ENCODE data around the gene SLCO2B1. TPM values are rescaled to one million over a fixed set of nuclear protein-coding genes. Genes with fewer than 3 reads are reported as not detected.

Gene SLCO2B1
- total and polyA plus RNA-seq, 2 donors from 2014 or later: 8.9 to 117 TPM

DNA sequence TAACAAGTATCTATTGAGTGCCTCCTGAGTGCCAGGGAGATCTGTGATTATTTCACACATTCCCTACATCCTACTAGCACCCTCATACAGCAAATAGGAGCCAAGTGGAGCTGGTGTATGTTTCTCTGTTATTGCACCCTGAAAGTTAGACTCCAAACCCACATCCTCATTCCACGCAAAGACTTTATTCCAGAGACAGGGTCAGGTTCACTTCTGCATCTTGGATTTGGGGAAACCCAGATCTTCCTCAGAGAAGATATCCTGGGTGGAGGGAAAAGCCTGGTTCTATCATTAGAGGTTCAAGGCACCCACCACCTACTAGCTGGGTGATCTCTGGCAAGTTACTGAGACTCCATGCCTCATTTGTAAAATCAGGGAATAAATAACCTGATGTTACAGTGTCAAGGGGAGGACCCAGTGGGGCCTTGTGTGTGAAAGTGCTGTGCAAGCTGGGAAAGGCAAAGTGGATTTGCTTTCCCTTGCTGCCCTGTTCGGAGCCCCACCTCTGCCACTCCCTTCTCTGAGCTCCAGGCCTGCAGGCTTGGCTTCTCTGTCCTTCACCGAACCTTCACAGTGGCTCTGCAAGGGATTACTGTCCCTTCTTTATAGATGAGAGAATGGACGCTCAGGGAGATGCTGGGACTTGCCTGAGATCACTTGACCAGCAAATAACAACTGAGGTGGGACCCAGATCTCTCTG lies 991 bp upstream of the SLCO2B1 start:
- FAIRE-seq: no peak
- Histone ChIP-seq H3K36me3 (ENCODE audit: control insufficient read depth in 2 of 3, insufficient read depth in 3 of 3, low read length in 3 of 3) (no peaks in the 10 kb centered on the region), H3K4me3 (ENCODE audit: low read length in 3 of 3) (no peak overlapping the region), H3K27me3 (ENCODE audit: control insufficient read depth, insufficient read depth, low read length) (no peaks in the 10 kb centered on the region), H3K4me1 (ENCODE audit: control insufficient read depth in 2 of 3, insufficient read depth in 2 of 3, low read depth in 1 of 3, low read length in 3 of 3) (peaks cover 0 to 3% (median 0%) of the 10 kb centered on the region in 3 donors), H3K27ac (ENCODE audit: low read depth in 2 of 2, low read length in 2 of 2) (no peak overlapping the region), H3K9ac (ENCODE audit: low read length in 3 of 3) (no peak overlapping the region), H3K9me3 (ENCODE audit: control insufficient read depth in 2 of 3, insufficient read depth in 1 of 3, low read length in 3 of 3) (no peaks in the 10 kb centered on the region)
- no peak for DNase-seq
- intact Hi-C loops (cut with DNase I): loop anchor here (10.0 kb wide), 1 partner anchor 45 kb away; no protein-coding TSS in a partner anchor
- TF ChIP-seq CTCF (IDR thresholded peaks at IDR 0.05; ENCODE audit: borderline replicate concordance, extremely low read depth, insufficient read depth): no peak

DNA sequence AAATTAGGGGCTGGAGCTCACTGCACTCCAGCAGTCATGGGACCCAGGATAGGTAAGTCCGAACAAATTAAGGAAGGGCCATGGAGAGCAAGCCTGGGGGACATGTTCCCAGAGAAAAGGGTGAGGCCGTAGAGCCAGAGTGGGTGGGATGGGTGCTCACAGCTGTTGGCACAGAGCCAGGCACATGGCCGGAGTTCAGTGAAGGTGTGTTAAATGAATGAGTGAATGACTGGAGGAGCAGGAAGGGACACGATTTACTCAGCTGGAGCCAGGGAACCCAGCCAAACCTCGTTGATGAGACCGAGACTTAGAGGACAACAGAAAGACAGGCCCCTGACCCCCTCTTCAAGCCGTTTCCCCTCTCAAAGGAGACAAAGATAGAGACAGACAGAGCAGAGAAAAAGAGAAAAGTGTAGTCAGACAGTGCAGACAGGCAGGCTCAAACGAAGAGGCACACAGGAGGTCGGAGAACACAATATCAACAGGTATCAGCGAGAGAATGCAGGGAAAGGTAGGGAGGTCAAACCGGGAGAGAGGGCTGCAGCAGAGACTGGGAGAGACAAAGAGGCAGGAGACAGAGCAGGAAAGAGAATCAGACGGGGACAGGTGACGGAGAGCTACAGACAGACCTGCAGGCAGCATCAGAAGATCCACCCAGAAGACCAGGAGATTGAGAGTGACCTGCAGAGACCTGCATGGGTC lies 590 bp downstream of the SLCO2B1 start:
- H3K27me3 ChIP-seq (ENCODE audit: control insufficient read depth, insufficient read depth, low read length): no peaks in the 10 kb centered on the region
- FAIRE-seq (no peak), DNase-seq (no peak)
- H3K4me1 ChIP-seq (ENCODE audit: control insufficient read depth in 2 of 3, insufficient read depth in 2 of 3, low read depth in 1 of 3, low read length in 3 of 3): peaks cover 0 to 3% (median 0%) of the 10 kb centered on the region in 3 donors
- intact Hi-C loops (cut with DNase I): no loop called here
- no peak overlapping the region for H3K27ac ChIP-seq (ENCODE audit: low read depth in 2 of 2, low read length in 2 of 2)
- no peak for TF ChIP-seq CTCF (IDR thresholded peaks at IDR 0.05; ENCODE audit: borderline replicate concordance, extremely low read depth, insufficient read depth)
- H3K36me3 ChIP-seq (ENCODE audit: control insufficient read depth in 2 of 3, insufficient read depth in 3 of 3, low read length in 3 of 3): no peaks in the 10 kb centered on the region
- H3K9ac ChIP-seq (ENCODE audit: low read length in 3 of 3): no peak overlapping the region
- peak overlapping the region in 2 of 3 donors; percentile 32 to 46 for H3K4me3 ChIP-seq (ENCODE audit: low read length in 3 of 3)
- no peaks in the 10 kb centered on the region for H3K9me3 ChIP-seq (ENCODE audit: control insufficient read depth in 2 of 3, insufficient read depth in 1 of 3, low read length in 3 of 3)

- Histone ChIP-seq H3K4me1 (ENCODE audit: control insufficient read depth in 2 of 3, insufficient read depth in 2 of 3, low read depth in 1 of 3, low read length in 3 of 3) (peaks cover 0 to 3% (median 0%) of the 10 kb centered on the region in 3 donors), H3K9me3 (ENCODE audit: control insufficient read depth in 2 of 3, insufficient read depth in 1 of 3, low read length in 3 of 3) (no peaks in the 10 kb centered on the region), H3K9ac (ENCODE audit: low read length in 3 of 3) (peak overlapping the region in 1 of 3 donors; percentile 46), H3K27ac (ENCODE audit: low read depth in 2 of 2, low read length in 2 of 2) (peak overlapping the region in 1 of 2 donors; percentile 20), H3K4me3 (ENCODE audit: low read length in 3 of 3) (peak overlapping the region in 2 of 3 donors; percentile 32 to 46), H3K36me3 (ENCODE audit: control insufficient read depth in 2 of 3, insufficient read depth in 3 of 3, low read length in 3 of 3) (no peaks in the 10 kb centered on the region), H3K27me3 (ENCODE audit: control insufficient read depth, insufficient read depth, low read length) (no peaks in the 10 kb centered on the region)
- DNase-seq: no peak
- intact Hi-C loops (cut with DNase I): no loop called here
- no peak for FAIRE-seq
- no peak for TF ChIP-seq CTCF (IDR thresholded peaks at IDR 0.05; ENCODE audit: borderline replicate concordance, extremely low read depth, insufficient read depth)
Measured at GRCh38 chr11:75152090-75152489, 1.2 kb downstream of the SLCO2B1 start.
